Midbrain (tissue), 1 donor: ENCODE results near the gene PPME1.

Source experiments
- DNase-seq: peaks from one replicate; lab custom pipeline; 2025; lab: John Stamatoyannopoulos, UW

The PPME1 gene

DNA sequence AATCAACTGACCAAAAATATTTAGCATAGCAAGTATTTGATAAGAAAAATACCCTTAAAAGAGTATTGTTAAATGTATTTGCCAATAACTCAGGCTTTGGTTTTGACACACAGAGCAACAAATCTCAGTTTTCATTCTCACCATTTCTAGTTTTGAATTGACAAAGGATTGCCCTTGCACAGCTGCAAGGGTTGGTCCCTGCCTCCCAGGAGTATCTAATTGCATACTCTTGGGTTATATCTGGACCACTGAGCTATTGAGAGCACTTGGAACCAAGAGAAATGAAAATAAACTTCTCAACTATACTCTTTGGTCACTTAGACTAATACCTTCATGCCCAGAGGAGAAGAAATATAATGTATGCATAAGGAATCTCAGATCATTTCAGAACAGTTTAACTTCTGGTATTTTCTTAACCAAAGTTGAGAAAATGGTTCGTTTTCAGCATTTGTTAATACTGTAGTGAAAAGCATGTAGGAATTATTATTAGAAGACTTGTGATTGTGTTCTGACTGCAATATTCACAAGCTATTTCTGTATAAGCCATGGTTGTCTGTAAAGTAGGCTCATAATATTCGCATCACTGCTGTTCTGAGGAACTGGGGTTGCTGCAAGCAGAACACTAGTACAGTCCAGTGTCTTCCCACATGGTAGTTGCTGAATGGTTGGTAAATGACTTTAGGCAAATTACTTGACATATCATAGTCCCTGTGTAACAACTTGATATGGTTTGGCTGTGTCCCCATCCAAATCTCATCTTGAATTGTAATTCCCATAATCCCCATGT lies 8.2 kb upstream of the PPME1 start:
- no peak for DNase-seq

DNA sequence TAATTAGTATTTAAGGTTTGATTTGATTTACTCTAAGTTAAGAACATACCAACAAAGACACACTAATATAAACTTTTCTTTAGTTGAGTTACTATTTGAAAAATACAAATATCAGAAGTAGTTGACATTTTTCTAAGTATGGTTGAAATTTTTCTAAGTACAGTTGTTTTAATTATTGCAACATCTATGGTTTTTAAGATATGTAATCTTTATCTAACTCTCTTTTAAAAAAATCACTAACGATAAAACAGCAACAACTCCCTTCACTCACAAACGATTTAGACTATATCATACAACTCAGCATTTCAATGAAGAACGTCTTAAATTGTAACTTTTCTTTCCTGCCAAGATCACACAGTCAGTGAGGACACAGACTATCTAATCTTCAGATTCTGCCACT lies 2.3 kb upstream of the PPME1 start:
- no peak for DNase-seq

DNA sequence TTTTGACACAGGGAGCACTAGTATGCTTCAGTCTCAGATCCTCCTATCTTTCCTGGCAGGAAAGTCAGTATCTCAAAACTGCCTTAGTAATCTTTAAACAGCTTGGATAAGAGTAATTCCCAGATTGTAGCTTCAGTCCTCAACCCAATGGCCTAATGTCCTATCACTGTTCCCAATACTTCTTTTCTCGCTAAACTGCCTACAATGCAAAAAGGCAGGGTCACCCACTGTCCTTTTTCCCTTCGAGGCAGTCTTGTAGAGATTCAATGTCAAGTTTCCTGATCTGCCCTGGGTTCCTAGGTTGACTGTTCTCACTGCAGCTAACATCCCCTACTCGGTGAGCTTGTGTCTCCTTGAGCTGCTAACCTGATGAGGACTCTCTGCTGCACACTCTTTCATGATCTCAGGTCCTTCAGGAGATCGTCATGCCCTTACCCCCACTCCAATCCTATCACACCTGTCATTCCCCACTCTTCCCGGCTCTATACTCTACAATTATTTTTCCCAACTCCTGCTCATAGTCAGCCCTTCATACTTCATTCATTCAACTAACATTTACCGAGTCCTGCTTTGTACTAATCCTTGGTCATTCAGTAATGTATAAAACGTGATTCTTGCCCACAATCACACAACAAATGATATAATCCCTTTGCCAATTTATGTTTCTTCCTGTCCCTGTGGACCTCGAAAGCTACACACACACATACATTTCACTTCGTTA lies 1.2 kb upstream of the PPME1 start:
- no peak for DNase-seq

DNA sequence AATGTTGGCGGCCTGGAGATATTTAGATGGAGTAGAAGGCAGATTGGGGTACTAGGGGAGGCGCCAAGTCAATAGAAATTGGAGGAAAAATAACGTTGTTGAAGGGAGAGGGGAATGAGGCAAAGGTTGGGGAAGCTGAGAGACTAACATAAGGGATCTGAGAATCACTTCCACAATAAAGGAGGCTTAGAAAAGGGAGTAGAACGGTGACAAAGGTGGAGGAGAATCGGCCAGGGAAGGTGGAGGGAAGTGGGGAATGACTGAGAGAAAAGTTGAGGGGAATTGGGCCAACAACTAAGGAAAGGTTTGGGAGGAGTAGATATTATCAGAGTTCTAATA lies 510 bp downstream of the PPME1 start:
- DNase-seq, result no peak

DNA sequence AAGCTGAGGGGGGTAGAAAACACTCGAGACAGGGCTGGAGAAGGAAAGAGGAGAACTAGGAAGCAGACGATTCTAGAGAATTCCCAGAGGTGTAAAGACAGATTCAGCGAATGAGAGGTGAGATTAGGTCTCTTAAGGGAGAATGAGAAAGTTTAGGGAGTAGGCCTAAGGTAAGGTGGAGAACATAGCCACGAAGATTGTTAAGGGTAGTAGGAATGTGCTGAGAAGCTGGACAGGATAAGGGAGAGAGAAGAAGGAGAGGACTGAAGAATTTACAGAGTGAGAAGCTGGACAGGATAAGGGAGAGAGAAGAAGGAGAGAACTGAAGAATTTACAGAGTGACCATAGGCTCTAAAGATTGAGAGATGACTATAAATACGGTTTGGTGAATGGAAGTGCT lies 908 bp downstream of the PPME1 start:
- DNase-seq, result no peak

DNA sequence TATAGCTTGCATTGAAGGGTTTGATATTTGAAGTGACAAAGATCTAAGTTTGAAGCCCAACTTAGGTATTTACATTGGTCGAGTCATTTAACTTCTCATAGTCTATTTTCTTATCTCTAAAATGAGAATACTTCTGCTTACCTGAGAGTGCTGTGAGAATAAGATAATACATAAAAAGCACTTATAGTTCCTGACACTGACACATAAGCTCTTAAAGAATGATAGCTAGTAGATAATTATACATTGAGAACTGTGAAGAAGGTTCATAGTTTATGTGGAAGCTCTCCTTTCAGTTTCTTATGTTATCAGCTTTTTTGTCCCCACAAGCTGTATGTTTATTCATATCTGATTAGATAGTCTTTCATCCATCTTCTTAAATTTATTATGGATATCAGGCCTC lies 4.8 kb downstream of the PPME1 start:
- no peak for DNase-seq

DNA sequence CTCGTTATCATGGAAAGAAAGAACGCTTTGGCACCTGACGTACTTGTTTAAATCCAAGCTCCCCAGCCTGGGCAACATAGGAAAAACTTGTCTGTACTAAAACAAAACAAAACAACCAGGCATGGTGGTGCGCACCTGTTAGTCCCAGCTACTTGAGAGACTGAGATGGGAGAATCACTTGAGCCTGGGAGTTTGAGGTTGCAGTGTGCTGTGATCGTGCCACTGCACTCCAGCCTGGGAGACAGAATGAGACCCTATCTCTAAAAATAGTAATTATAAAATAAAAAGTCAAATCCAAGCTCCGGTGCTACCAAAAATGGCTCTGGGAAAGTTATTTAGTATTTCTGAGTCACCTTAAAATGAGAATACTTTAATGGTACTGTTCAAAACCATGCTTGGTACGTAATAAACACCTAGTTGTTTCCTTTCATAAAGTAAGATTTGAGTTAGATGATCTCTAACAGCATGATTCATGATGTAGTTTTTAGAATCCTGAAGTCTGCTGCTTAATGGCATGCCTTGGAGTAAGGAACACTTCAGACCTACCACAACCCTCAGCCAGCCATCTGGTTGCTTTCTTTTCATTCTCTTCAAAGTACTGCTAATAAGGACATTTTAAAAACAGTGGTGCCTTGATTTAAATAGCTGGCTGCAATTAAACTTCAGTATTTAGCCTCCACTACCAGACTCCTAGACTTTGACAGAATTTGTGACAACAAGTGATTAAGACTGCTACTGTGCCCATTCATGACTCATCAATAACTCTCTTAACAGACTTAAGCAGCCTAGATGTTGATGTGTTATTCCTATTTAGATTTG lies 8.4 kb downstream of the PPME1 start:
- no peak for DNase-seq

DNA sequence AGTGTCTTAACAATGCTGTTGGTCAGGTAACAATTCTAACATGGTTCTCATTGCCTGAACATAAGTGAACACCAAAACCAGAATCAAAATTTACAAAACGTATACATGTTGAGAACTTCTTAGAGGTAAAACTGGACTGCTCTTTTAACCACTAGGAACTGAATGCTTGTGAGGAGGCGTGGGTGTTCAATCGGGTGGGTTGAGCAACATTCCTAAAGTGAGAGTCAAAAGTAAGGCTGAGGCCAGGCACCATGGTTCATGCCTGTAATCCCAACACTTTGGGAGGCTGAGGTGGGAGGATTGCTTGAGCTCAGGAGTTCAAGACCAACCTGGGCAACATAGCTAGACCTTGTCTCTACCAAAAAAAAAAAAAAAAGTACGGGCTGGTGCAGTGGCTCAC lies 11.5 kb downstream of the PPME1 start:
- DNase-seq, result no peak

DNA sequence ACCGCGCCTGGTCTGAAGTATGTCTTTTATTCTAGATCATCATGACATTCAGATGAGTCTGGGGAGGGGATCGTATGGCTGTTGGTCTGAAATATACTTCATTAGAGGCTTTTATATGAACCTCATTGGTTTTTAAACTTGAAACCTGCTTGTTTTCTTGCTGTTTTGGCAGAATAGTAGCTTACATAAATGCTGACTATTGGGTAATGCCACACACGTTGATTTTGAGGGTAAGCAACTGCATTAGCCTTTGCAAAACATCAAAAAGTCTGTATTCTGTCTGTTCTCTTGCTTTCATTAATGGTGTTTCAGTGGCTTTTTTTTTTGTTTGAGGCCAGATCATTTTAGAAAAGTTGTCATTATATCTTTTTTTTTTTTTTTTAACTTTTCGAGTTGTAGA lies 14.2 kb downstream of the PPME1 start:
- no peak for DNase-seq

DNA sequence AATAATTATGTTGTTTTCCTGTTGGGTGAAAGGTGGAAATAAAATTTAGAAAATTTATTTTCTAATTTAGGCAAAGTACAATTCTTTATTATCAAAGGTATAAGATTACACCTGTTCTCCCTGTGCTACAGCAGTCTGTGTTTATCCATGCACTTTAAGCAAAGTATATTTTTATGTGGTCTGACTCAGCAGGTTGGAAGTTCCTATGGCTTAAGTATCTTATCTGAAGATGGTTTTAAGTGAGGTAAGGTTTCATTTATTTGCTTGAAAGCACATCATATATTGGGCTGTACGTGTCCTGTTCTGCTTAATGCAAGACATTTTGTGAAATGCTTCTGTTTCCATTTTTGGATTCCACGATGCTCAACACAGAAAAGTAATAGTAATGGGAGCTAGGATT lies 14.6 kb downstream of the PPME1 start:
- no peak for DNase-seq

DNA sequence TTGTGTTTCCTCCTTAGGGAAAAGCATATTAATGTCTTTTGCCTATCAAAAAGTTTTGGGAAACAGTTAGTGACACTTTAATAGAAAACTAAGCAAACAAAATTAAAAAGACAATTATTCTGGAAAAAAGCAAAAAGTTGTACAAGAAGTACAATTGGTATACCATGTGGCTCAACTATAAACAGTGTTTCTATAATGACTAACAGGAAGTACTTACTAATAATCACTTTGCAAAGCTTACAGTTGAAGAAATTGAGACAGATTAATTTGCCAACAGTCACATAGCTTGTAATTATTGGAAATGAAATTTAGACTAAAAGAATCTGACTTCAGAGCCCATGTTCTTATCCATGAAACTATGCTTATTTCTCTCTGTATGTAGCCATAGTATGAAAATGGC lies 24.7 kb downstream of the PPME1 start:
- DNase-seq, result no peak

DNA sequence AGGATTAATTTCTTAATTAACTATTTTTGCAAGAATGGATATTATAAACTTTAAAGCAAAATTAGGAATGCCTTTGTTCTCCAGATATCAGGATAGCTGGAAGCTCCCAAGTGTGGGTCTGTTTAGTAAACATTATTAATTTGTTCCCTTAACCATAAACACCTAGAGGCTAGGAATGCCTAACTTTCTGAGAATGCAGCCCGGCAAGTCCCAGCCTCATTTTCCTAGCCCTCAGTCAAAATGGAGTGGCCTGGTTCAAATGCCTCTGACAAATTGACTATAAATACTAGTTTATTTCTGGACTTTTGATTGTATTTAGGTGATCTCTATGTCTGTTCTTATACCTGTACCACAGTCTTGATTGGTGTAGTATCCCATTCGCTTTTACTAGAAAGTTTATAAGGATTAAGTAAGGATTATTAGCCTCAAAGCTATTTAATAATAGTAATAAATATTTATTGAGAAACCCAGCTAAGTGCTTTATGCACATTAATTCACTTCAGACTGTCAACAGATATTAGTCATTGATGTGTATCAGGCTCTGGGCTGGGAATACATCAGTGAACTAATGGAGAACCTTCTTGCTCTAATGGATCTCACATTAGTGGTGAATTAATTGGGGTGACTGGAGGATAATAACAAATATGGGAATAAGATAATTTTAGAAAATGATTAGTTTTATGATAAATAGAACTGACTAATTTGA lies 25.8 kb downstream of the PPME1 start:
- no peak for DNase-seq

DNA sequence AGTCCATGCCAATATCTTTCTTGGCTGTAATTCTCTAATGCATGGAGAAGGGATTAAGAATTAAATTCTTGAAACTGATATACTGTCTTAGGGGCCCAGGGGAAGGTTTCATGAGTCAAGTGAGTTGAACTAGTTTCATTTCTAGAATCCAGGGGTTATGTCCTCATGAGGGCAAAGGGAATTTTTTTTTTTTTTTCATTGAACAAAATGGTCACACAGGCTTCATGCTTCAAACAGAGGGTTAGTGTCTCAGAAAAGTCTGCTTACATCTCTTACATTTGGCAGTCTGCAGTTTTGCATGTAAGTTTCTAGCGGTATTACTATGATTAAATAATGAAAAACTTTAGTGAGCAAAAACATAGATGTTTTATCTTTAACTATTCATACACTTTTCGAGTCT lies 32.9 kb downstream of the PPME1 start:
- no peak for DNase-seq

DNA sequence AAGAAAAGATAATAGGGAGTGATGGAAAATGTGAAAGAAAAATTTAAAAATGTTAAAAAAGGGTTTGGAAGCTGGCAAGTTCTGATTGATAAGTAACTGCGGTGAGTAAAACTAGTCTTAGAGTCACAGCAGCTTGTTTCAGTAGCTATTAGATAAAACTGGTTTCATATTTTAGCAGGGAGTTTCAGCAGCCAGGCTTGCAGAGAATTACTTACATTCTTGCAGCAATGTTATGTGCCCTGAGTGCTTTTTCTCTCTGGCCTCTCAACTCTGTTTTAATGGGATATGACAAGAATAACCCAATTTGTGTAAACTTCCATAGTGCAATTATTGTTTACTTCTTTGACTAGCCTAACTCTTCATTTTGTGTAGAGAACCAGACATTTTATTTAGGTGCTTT lies 33.6 kb downstream of the PPME1 start:
- DNase-seq, result no peak

DNA sequence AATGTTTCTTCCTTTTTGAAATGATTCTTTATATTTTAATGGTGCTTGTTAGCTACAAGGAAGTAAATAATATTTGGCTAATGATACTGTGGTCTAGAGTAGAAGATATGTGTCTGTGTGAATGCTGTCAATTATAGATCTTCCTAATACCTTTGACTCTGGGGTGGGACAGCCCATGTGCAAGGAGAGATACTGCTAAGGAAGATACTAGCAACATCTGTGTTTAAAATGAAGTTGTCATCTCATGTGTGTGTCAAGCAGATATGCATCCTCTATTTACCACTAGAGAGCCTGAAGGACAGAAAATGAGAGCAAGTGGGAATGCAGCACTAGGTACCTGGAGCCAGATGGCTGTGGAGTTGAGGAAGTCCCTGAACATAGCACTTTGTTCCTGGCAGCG lies 34.1 kb downstream of the PPME1 start:
- no peak for DNase-seq

DNA sequence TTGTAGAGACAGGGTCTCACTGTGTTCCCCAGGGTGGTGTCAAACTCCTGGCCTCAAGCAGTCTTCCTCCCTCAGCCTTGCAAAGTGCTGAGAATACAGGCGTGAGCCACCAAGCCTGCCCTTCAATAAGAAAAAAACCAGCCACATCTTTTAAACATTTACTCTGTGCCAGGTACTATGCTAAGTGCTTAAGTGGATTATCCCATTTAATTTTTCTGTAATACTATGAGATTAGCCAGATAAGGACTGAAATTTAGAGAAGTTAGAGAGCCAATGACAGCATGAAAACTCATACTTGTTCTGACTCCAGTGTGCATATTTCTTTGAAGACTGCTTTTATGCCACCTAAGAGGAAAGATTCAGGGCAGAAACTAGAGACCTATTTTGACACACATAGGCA lies 35.7 kb downstream of the PPME1 start:
- no peak for DNase-seq

DNA sequence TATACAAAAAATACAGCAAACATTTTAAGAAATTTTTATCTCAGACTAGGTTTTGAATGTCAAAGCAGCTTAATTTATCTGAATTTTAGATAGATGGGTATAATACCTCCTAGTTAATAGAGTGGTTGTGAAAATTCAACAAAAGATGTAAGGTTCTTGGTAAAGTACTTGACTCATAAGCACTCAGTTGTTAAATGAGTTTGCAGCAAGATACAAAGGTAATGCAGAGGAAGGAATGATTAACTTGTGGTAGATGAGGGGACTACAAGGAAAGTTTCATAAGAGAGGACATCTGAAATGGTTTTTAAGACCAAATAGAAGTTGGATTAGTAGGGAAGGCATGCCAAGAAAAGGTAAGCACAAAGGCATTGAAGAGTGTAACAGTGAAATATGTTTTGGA lies 37.4 kb downstream of the PPME1 start:
- DNase-seq, result no peak

DNA sequence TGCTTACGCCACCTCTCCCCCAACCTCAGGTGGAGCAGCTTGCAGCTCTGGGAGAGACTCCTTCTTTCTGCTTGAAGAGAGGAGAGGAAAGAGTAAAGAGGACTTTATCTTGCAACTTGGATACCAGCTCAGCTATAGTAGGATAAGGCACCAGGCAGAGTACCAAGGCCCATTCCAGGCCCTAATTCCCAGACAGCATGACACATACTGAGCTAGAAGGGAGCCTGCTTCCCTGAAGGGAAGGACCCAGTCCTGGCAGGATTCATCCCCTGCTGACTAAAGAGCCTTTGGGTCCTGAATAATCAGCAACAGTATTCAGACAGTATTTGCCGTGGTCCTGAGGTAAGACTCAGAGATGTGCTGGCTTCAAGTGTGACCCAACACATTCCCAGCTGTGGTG lies 41.4 kb downstream of the PPME1 start:
- no peak for DNase-seq

DNA sequence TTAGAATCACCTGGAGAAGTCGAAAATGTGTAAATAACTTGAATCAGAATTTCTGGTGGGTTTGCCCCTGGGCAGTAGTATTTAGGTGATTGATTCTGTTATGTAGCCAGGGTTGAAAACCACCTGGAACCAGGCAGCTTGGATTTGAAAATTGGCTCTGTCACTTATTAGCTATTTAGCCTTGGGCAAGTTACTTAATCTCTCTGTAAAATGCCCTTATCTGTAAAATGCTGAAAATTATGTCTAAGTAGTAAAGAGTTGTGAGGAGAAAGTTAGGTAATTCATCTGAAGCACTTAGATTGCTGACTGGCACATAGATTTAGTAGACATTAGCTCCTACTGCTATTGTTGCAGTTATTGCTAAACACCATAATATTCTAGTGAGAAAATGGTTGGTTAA lies 49.3 kb downstream of the PPME1 start:
- no peak for DNase-seq

DNA sequence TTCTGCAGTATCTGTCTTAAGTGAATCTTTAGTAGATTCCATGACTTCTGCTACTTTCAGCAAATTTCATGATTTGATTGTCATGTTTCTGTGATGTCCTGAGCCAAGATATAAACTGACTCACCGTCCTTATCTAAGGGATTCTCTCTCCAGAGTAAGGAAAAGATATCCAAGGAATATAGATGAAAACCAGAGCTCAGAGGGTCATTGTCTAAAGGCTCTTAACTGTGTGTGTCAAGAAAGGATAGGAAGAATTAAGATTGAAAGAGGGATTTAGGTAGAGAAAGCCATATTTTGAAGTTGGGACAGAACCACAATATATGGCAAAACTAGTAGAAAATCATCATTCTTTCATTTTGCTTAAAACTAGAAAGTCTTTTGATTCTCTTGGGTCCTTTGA lies 50.7 kb downstream of the PPME1 start:
- DNase-seq, result no peak

DNA sequence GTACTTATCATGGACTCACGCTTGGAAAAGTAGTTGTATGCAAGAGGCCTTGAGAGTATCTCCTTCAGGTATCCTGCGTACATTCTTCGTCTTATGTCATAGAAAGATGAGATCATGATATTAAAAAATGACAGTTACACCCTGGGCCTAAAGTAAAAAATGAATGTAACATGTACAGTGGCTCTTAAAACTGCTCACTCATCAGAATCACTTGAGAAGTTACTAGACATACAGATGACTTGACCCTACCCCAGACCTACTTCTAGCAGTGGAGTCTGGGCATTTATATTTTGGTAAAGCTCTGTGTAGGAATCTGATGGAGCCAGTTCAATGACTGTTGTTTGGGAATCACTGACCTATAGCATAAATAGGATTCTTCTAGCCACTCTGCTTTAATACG lies 54.5 kb downstream of the PPME1 start:
- no peak for DNase-seq

DNA sequence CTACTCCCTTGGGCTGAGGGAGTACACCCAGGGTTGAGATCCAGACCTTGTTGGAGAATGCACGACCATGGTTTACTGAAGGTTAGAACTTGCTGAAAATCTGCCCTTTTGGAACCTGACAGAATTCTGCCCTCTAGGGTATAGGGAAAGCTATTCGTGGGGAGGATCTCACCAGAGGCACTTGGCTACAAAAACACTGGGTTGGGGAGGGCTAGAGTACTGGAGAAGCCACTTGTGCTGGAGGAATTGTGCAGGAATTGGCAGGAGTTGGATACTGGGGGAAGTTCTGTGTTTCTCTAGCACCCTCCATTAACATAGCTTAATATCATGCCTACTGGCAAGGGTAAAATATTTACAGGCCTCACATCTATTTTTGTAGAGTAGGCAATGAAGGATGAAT lies 55.8 kb downstream of the PPME1 start:
- DNase-seq, result no peak
